T-helper 1 cell treated with Interleukin-12 subunit alpha and Interleukin-12 subunit beta and Interleukin-4 antibody, amounts not matched to agents 30 ng/mL and 1 ng/mL, for 36 hours (primary cell): ENCODE measurements around the gene MAVS. TPM values are rescaled to one million over a fixed set of nuclear protein-coding genes. Genes with fewer than 3 reads are reported as not detected.

ENCODE experiments used
- intact Hi-C: fragments of 100-400 bp; cut with micrococcal nuclease; formaldehyde crosslinking; loops from one replicate; pipeline ENCODE4 v1.15.1; 2024
- total RNA-seq: library from RNA; stranded (reverse); gene quantifications from 2 replicates; pipeline ENCODE4 v1.2.3, GENCODE V29; 2022

MAVS gene
- 43.1 and 44.0 TPM in 2 replicates for total RNA-seq

GRCh38 chr20:3846740-3847428 is at the start of gene MAVS:
TSS of gene MAVS (plus strand) at chr20:3846834. CDS start at chr20:3854625, 7,791 bp downstream.
- intact Hi-C loops, result loop anchor here (1.0 to 5.0 kb wide), 8 partner anchors 8 to 167 kb away; partner anchors contain the start of genes ADISSP, AP5S1, CDC25B and CENPB

GRCh38 chr20:3797226-3797545 is 49.4 kb upstream of the MAVS start:
- intact Hi-C loops, result loop anchor here (2.0 to 5.0 kb wide), 4 partner anchors 16 to 390 kb away; partner anchors contain the start of genes DNAAF9, PANK2 and SPEF1

- intact Hi-C loops, result loop anchor here (2.0 to 5.0 kb wide), 4 partner anchors 17 to 390 kb away; partner anchors contain the start of genes DNAAF9, PANK2 and SPEF1
These were observed 48.9 kb upstream of the MAVS start for GRCh38 chr20:3797592-3798372.

GRCh38 chr20:3798373-3798768 is 48.3 kb upstream of the MAVS start:
- intact Hi-C loops, result loop anchor here (5.0 kb wide), 2 partner anchors 109 to 391 kb away; partner anchors contain the start of gene DNAAF9

GRCh38 chr20:3798908-3799248 is 47.8 kb upstream of the MAVS start:
- intact Hi-C loops, result loop anchor here (5.0 kb wide), 2 partner anchors 108 to 392 kb away; partner anchors contain the start of gene DNAAF9

GRCh38 chr20:3800256-3800877 is 46.3 kb upstream of the MAVS start:
- intact Hi-C loops, result no loop called here

GRCh38 chr20:3800878-3801260 is 45.8 kb upstream of the MAVS start:
- intact Hi-C loops, result no loop called here

- intact Hi-C loops, result no loop called here
These were observed 45.3 kb upstream of the MAVS start for GRCh38 chr20:3801299-3801698.

GRCh38 chr20:3801846-3802245 is 44.8 kb upstream of the MAVS start:
- intact Hi-C loops, result no loop called here

GRCh38 chr20:3802524-3803239 is 44.0 kb upstream of the MAVS start:
- intact Hi-C loops, result no loop called here

- intact Hi-C loops, result no loop called here
These were observed 43.3 kb upstream of the MAVS start for GRCh38 chr20:3803289-3803688.

- intact Hi-C loops, result no loop called here
These were observed 42.8 kb upstream of the MAVS start for GRCh38 chr20:3803854-3804253.

- intact Hi-C loops, result no loop called here
These were observed 42.3 kb upstream of the MAVS start for GRCh38 chr20:3804254-3804751.

- intact Hi-C loops, result no loop called here
These were observed 41.9 kb upstream of the MAVS start for GRCh38 chr20:3804781-3805180.

GRCh38 chr20:3808544-3808943 is 38.1 kb upstream of the MAVS start:
- intact Hi-C loops, result no loop called here

- intact Hi-C loops, result loop anchor here (1.0 to 5.0 kb wide), 6 partner anchors 9 to 226 kb away; partner anchors contain the start of genes AP5S1, CDC25B, MAVS and PANK2
These were observed 35.0 kb upstream of the MAVS start for GRCh38 chr20:3811467-3812258.

GRCh38 chr20:3812259-3812681 is 34.4 kb upstream of the MAVS start:
- intact Hi-C loops, result loop anchor here (5.0 kb wide), 2 partner anchors 35 to 225 kb away; partner anchors contain the start of gene MAVS

GRCh38 chr20:3812975-3813847 is 33.4 kb upstream of the MAVS start:
- intact Hi-C loops, result loop anchor here (5.0 kb wide), 2 partner anchors 34 to 224 kb away; partner anchors contain the start of gene MAVS
